ENCODE data around the gene IL22RA2.
"Not testable (repeated sequence)": the region's sequence is repeated elsewhere in the genome, so short reads cannot be mapped to it uniquely, and the experiment has no call there.

IL22RA2 gene

GRCh38 chr6:137126875-137127485 lies 46.5 kb downstream of the IL22RA2 start:
- no peak for DNase-seq (ENCODE audit: low read depth in 2 of 2)

- no peak for DNase-seq (ENCODE audit: low read depth in 2 of 2)
Observed at GRCh38 chr6:137123078-137123477, 50.4 kb downstream of the IL22RA2 start.

- no peak for DNase-seq (ENCODE audit: low read depth in 2 of 2)
Observed at GRCh38 chr6:137122612-137123011, 50.8 kb downstream of the IL22RA2 start.

- no peak for DNase-seq (ENCODE audit: low read depth in 2 of 2)
Observed at GRCh38 chr6:137121401-137121997, 51.9 kb downstream of the IL22RA2 start.

- no peak for DNase-seq (ENCODE audit: low read depth in 2 of 2)
Observed at GRCh38 chr6:137120748-137121147, 52.7 kb downstream of the IL22RA2 start.

GRCh38 chr6:137119196-137120104 lies 54.0 kb downstream of the IL22RA2 start:
- no peak for DNase-seq (ENCODE audit: low read depth in 2 of 2)

GRCh38 chr6:137117581-137117980 lies 55.9 kb downstream of the IL22RA2 start:
- no peak for DNase-seq (ENCODE audit: low read depth in 2 of 2)

GRCh38 chr6:137116807-137117206 lies 56.6 kb downstream of the IL22RA2 start:
- DNase-seq (ENCODE audit: low read depth in 2 of 2) = no peak

- DNase-seq (ENCODE audit: low read depth in 2 of 2) = no peak
Observed at GRCh38 chr6:137115658-137116057, 57.8 kb downstream of the IL22RA2 start.

- DNase-seq (ENCODE audit: low read depth in 2 of 2) = no peak
Observed at GRCh38 chr6:137112067-137112355, 61.4 kb downstream of the IL22RA2 start.

GRCh38 chr6:137111296-137112066 lies 62.0 kb downstream of the IL22RA2 start:
- DNase-seq (ENCODE audit: low read depth in 2 of 2) = no peak

GRCh38 chr6:137107767-137108105 lies 65.7 kb downstream of the IL22RA2 start:
- no peak for DNase-seq (ENCODE audit: low read depth in 2 of 2)

GRCh38 chr6:137107047-137107766 lies 66.2 kb downstream of the IL22RA2 start:
- not testable (repeated sequence) for DNase-seq (ENCODE audit: low read depth in 2 of 2)

- no peak for DNase-seq (ENCODE audit: low read depth in 2 of 2)
Observed at GRCh38 chr6:137106183-137106582, 67.3 kb downstream of the IL22RA2 start.

GRCh38 chr6:137105375-137105774 lies 68.1 kb downstream of the IL22RA2 start:
- DNase-seq (ENCODE audit: low read depth in 2 of 2) = no peak

- DNase-seq (ENCODE audit: low read depth in 2 of 2) = no peak
Observed at GRCh38 chr6:137104926-137105325, 68.5 kb downstream of the IL22RA2 start.

- DNase-seq (ENCODE audit: low read depth in 2 of 2) = no peak
Observed at GRCh38 chr6:137102851-137103492, 70.5 kb downstream of the IL22RA2 start.

GRCh38 chr6:137102050-137102848 lies 71.2 kb downstream of the IL22RA2 start:
- no peak for DNase-seq (ENCODE audit: low read depth in 2 of 2)

- DNase-seq (ENCODE audit: low read depth in 2 of 2) = no peak
Observed at GRCh38 chr6:137099689-137100403, 73.6 kb downstream of the IL22RA2 start.

GRCh38 chr6:137097526-137097925 lies 75.9 kb downstream of the IL22RA2 start:
- DNase-seq (ENCODE audit: low read depth in 2 of 2) = no peak
